H1 (cell line): Measurements from ENCODE around the gene PPIG. TPM values are rescaled to one million over a fixed set of nuclear protein-coding genes. Genes with fewer than 3 reads are reported as not detected.

Experiments
- ASH2L ChIP-seq: fragments of 200-600, 300-600 bp; sonication (generic); IDR thresholded peaks from one replicate; pipeline ENCODE4 v1.7.1; 2017; ENCODE audit warnings: low read length
- BACH1 ChIP-seq: IDR thresholded peaks from 2 replicates; pipeline ENCODE4 v1.6.1; 2012; ENCODE audit warnings: low read length, improper control_type of control experiment
- CHD1 ChIP-seq: IDR thresholded peaks from 2 replicates; pipeline ENCODE4 v1.6.1; 2012; ENCODE audit warnings: low read depth, low read length, improper control_type of control experiment
- E2F6 ChIP-seq: IDR thresholded peaks from 2 replicates; pipeline ENCODE4 v1.6.1; 2012; ENCODE audit warnings: inconsistent platforms
- HDAC6 ChIP-seq: IDR thresholded peaks from one replicate; pipeline ENCODE4 v1.7.1; 2012; ENCODE audit warnings: low read depth, mild to moderate bottlenecking, inconsistent platforms, low read length, moderate library complexity
- JUND ChIP-seq: IDR thresholded peaks from 2 replicates; pipeline ENCODE4 v1.6.1; 2011; ENCODE audit warnings: mild to moderate bottlenecking, improper control_type of control experiment, low read length
- KDM5A ChIP-seq: fragments of 200-600 bp; IDR thresholded peaks from 2 replicates; pipeline ENCODE4 v1.7.1; 2012; ENCODE audit warnings: mild to moderate bottlenecking, low read length, inconsistent platforms, mixed read lengths
- MAX ChIP-seq: IDR thresholded peaks from 2 replicates; pipeline ENCODE4 v1.6.1; 2012; ENCODE audit warnings: inconsistent platforms
- NANOG ChIP-seq: IDR thresholded peaks from 2 replicates; pipeline ENCODE4 v1.6.1; 2011; ENCODE audit warnings: low read length, low read depth, mild to moderate bottlenecking, inconsistent platforms; ENCODE audit not compliant: insufficient read depth, poor library complexity, severe bottlenecking
- POLR2AphosphoS5 ChIP-seq: IDR thresholded peaks from 2 replicates; pipeline ENCODE4 v1.6.1; 2011; ENCODE audit warnings: low read depth, low read length
- RAD21 ChIP-seq, 2 experiments: IDR thresholded peaks in 1 of 2; conservative IDR thresholded peaks in 1 of 2; 2 replicates each; pipeline ENCODE4 v1.6.1; 2011; ENCODE audit warnings: low read depth in 2 of 2, low read length in 2 of 2, improper control_type of control experiment in 1 of 2, inconsistent platforms in 1 of 2, mild to moderate bottlenecking in 1 of 2, moderate library complexity in 1 of 2
- RBBP5 ChIP-seq: IDR thresholded peaks from 2 replicates; pipeline ENCODE4 v1.7.1; 2012; ENCODE audit warnings: low read depth, mild to moderate bottlenecking, inconsistent platforms, low read length, moderate library complexity, borderline replicate concordance
- SIN3A ChIP-seq, 2 experiments: IDR thresholded peaks in 1 of 2; conservative IDR thresholded peaks in 1 of 2; 2 replicates each; pipeline ENCODE4 v1.6.1; 2011 to 2012; ENCODE audit warnings: low read length in 2 of 2, improper control_type of control experiment in 1 of 2, low read depth in 1 of 2, mild to moderate bottlenecking in 1 of 2
- SIX5 ChIP-seq: IDR thresholded peaks from 2 replicates; pipeline ENCODE4 v1.6.1; 2011; ENCODE audit warnings: mild to moderate bottlenecking, low read depth, low read length
- SP1 ChIP-seq: IDR thresholded peaks from 2 replicates; pipeline ENCODE4 v1.6.1; 2011; ENCODE audit warnings: low read depth, low read length
- SP4 ChIP-seq: IDR thresholded peaks from 2 replicates; pipeline ENCODE4 v1.6.1; 2012; ENCODE audit warnings: low read length, inconsistent platforms
- TAF1 ChIP-seq: IDR thresholded peaks from 2 replicates; pipeline ENCODE4 v1.6.1; 2011; ENCODE audit warnings: mild to moderate bottlenecking, low read depth, low read length
- TBP ChIP-seq: IDR thresholded peaks from 2 replicates; pipeline ENCODE4 v1.6.1; 2011; ENCODE audit warnings: low read depth, low read length, improper control_type of control experiment
- USF2 ChIP-seq: IDR thresholded peaks from 2 replicates; pipeline ENCODE4 v1.6.1; 2011; ENCODE audit warnings: low read length, improper control_type of control experiment
- YY1 ChIP-seq: IDR thresholded peaks from 2 replicates; pipeline ENCODE4 v1.6.1; 2011; ENCODE audit warnings: low read depth, mild to moderate bottlenecking, low read length
- ZNF274 ChIP-seq: IDR thresholded peaks from 2 replicates; pipeline ENCODE4 v1.7.0; 2012; ENCODE audit warnings: low read length, borderline replicate concordance; ENCODE audit errors: extremely low read depth
- polyA plus RNA-seq, 7 experiments: library from polyadenylated mRNA; depleted of rRNA in 3 of 7; stranded (reverse) in 5 of 7; unstranded in 2 of 7; fragments of >200 nt in 5 of 7; fragments of 200-250 nt in 2 of 7; gene quantifications; 1 replicate in 5 of 7; 2 replicates in 1 of 7; 4 replicates in 1 of 7; pipeline versions ENCODE4 v1.2.1 to v1.2.3, GENCODE V29; 2011 to 2013; ENCODE audit warnings: missing spikeins in 2 of 7, mixed read lengths in 2 of 7
- total RNA-seq: library from RNA; stranded (reverse); fragmentation: NEBNext Ultra II Directional; extraction: Animal tissue kit (Norgen Biotek cat#: 25700); gene quantifications from 2 replicates; pipeline ENCODE4 v1.2.1, GENCODE V29; 2021

PPIG gene
- total and polyA plus RNA-seq, 2 of the 8 experiments (the other 6 are each of a cell fraction or from before 2014, with no cell fraction given), result 14.7 to 71.0 TPM

DNA sequence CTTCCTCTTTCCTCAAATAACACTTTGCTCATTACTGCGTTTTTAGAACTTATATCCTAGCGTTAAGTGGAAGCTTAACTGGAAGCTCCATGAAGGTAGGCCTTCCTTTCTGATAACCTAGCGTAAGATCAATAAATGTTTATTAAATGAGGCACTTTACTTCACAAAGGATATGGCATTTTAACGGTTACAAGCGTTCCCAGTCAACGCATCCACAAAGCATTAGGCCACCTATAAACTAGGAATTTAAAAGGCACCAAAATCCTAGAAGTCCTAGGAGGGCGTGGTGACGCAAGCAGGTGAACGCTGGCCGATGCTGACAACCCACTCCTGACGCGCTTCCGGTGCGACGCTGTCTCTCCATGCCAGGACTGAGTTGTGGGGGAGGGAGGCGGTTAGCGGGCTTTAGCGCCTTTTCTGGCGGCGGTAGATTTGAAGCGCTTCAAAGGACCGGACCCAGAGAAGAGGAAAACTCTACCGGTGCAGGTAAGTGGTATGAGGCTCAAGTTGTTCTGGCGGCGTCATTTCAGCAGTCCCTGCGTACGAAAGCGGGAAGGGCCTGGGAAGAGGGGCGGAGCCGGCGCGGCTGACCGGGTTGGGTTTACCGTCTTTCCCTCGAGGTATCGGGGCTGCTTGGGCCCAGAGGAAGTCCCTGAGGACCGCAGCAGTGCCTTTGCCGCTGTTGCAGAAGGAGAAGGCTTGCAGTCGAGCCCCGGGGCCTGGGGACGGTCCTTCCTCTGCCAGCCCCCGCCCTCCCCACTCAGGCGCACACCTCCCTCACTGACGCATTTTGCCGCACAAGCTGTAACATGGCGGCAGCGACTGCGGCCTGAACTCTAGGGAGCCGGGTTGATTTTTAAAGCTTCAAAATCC lies at the start of gene PPIG (continued):
- TF ChIP-seq E2F6, result peak; percentile 56
- peak; percentile 88 for TF ChIP-seq YY1
- peak; percentile 43; the same call in 1 of the 2 replicates for TF ChIP-seq KDM5A
- TF ChIP-seq SP1, result peak; percentile 48; the same call in 1 of the 2 replicates
- TF ChIP-seq RBBP5, result peak; percentile 96
- TF ChIP-seq POLR2AphosphoS5, result peak; percentile 79
- 0 out of 2 replicates have a peak, but pooled peaks have one; percentile 37 for TF ChIP-seq JUND
- TF ChIP-seq NANOG, result no peak
- TF ChIP-seq SP4, result no peak
- no peak for TF ChIP-seq SIX5
- no peak for TF ChIP-seq BACH1
- TF ChIP-seq ZNF274, result no peak
- TF ChIP-seq TBP, result peak; percentile 80
- peak; percentile 91 for TF ChIP-seq ASH2L
- no peak for TF ChIP-seq RAD21 (IDR thresholded peaks at IDR 0.05 in 1 of 2, conservative IDR thresholded peaks at IDR 0.05 in 1 of 2; ENCODE audit: low read depth in 2 of 2, low read length in 2 of 2)
- TF ChIP-seq MAX, result peak; percentile 80
- TF ChIP-seq CHD1, result no peak
- TF ChIP-seq SIN3A (conservative IDR thresholded peaks at IDR 0.05 in 1 of 2, IDR thresholded peaks at IDR 0.05 in 1 of 2; ENCODE audit: low read depth in 1 of 2, low read length in 2 of 2), result peak; percentile 62 to 91; a peak in 2 of 4 replicates
- TF ChIP-seq USF2, result peak; percentile 31; the same call in 1 of the 2 replicates
- TF ChIP-seq TAF1, result peak; percentile 79
- no peak for TF ChIP-seq HDAC6
